Gastrocnemius medialis (tissue), 4 donors: Measurements from ENCODE around the gene TMTC1. TPM values are rescaled to one million over a fixed set of nuclear protein-coding genes. Genes with fewer than 3 reads are reported as not detected.
"Not testable (repeated sequence)": the region's sequence is repeated elsewhere in the genome, so short reads cannot be mapped to it uniquely, and the experiment has no call there.

Experiments used
- ATAC-seq, 2 donors: fragments of 150-250 bp; one replicate each; pipeline ENCODE4 v1.9.1; 2016
- DNase-seq, 2 donors: peaks; one replicate each; pipeline ENCODE4 v3.0.0-alpha.2; 2019
- H3K27ac ChIP-seq, 4 donors: fragments of 200-600 bp; sonication (generic); 1 replicate in 1 of 4; 2 replicates in 3 of 4; pipeline ENCODE4 v1.5.1; 2016 to 2018; ENCODE audit warnings: mild to moderate bottlenecking in 2 of 4, moderate library complexity in 1 of 4
- H3K27me3 ChIP-seq, 3 donors: fragments of 200-600 bp; sonication (generic) in 2 of 3; 1 replicate in 1 of 3; 2 replicates in 2 of 3; pipeline versions ENCODE4 v1.5.1 to v1.6.0; 2016 to 2019; ENCODE audit warnings: mild to moderate bottlenecking in 1 of 3, moderate library complexity in 1 of 3
- H3K36me3 ChIP-seq, 2 donors: fragments of 200-600 bp; sonication (generic) in 1 of 2; one replicate each; pipeline ENCODE4 v1.5.1; 2017 to 2018
- H3K4me1 ChIP-seq, 2 donors: fragments of 200-600 bp; sonication (generic) in 1 of 2; one replicate each; pipeline ENCODE4 v1.5.1; 2016 to 2017; ENCODE audit warnings: mild to moderate bottlenecking in 2 of 2
- H3K4me3 ChIP-seq, 4 donors: fragments of 200-600 bp; sonication (generic) in 3 of 4; 1 replicate in 1 of 4; 2 replicates in 3 of 4; pipeline ENCODE4 v1.5.1; 2016 to 2019; ENCODE audit warnings: mild to moderate bottlenecking in 2 of 4
- H3K9me3 ChIP-seq, 3 donors: fragments of 200-600 bp; sonication (generic) in 2 of 3; 1 replicate in 1 of 3; 2 replicates in 2 of 3; pipeline ENCODE4 v1.5.1; 2016 to 2019
- CTCF ChIP-seq, 5 experiments: fragments of 450-650 bp in 3 of 5; fragments of 200-600 bp in 2 of 5; sonication (generic) in 2 of 5; IDR thresholded peaks in 4 of 5; conservative IDR thresholded peaks in 1 of 5; 1 replicate in 4 of 5; 2 replicates in 1 of 5; pipeline ENCODE4 v1.5.1; 2016 to 2019; ENCODE audit warnings: antibody characterized with exemption in 5 of 5, mild to moderate bottlenecking in 3 of 5, moderate library complexity in 3 of 5
- POLR2A ChIP-seq, 2 donors: fragments of 450-650 bp; IDR thresholded peaks; one replicate each; pipeline ENCODE4 v1.6.1; 2017; ENCODE audit warnings: antibody characterized with exemption in 2 of 2, mild to moderate bottlenecking in 2 of 2, moderate library complexity in 2 of 2
- in situ Hi-C, 4 donors: fragments of 200-750 bp; cut with MboI; loops; one replicate each; pipeline versions ENCODE4 v1.15.0 to v1.8.0; 2017; ENCODE audit warnings: low sequenced_read_pairs in 4 of 4
- intact Hi-C: fragments of 100-400 bp; cut with DNase I; formaldehyde crosslinking; loops from one replicate; pipeline ENCODE4 v1.15.1; 2023; ENCODE audit warnings: low total_unique reads
- total RNA-seq, 4 donors: library from RNA; depleted of rRNA; stranded (reverse); fragments of >200 nt; gene quantifications; one replicate each; pipeline versions ENCODE4 v1.1.0 to v1.2.3, GENCODE V29; 2016

Gene TMTC1
- total RNA-seq, 4 donors from 2014 or later, result 38.5 to 83.5 (median 42.6) TPM

DNA sequence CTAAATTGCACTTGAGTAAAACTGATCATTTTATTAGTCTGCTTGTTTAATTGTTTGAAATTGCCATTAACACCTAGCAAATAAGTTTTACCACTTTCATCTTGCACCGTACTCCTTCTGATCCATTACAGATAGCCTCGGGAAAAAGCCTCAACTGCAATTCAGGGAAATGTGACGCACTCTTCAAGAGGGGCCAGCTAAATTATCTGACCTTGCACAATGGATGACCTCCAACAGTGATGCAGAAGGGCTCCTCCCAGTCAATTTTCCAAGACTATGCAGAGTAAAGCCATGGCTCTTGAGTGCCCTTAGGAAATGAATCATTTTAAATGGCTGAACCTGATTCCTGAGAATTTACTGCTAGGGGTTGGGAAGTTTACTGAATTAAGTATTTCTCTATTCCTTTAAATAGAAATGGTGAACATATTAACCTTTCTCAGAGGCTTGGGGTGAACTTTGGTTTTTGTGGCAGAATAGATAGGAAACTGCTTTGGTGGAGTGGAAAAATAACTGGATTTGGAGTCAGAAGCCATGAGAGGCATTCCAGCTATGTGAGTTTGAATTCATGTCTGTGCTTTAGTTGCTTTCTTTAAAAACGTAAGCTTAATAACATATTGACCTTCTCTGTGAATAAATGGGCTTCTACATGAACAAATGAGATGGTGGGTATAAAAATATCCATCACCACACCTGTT is 221.5 kb downstream of the TMTC1 start:
- in situ Hi-C loops, result no loop called here
- peak overlapping the region; percentile 56 to 71 (median 68) for H3K27ac ChIP-seq

DNA sequence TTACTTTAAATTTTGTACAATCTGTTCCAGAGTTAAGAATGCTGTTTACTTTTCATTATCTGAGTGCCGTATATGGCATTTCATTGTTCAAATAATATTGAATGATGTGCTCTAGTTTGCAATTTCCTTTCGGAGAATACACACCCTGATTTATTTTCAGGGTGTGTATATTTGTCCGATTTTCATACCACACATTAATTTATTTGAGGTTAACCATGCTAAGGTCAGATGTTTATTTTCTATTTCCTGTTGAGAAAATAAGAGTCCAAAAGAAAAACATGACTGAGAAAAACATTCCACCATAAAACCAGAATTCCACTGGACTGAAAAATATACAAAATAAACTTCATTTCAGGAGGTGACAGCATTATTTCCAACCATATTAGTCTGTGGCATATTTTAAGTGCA is 222.1 kb downstream of the TMTC1 start:
- Histone ChIP-seq H3K9me3 (no peaks in the 10 kb centered on the region), H3K27me3 (no peaks in the 10 kb centered on the region), H3K27ac (peak overlapping the region; percentile 56 to 71 (median 68)), H3K4me3 (no peak overlapping the region), H3K4me1 (peaks cover 14 to 39% of the 10 kb centered on the region in 2 donors), H3K36me3 (no peaks in the 10 kb centered on the region)
- TF ChIP-seq CTCF (IDR thresholded peaks at IDR 0.05 in 4 of 5, conservative IDR thresholded peaks at IDR 0.05 in 1 of 5), result no peak
- TF ChIP-seq POLR2A (IDR thresholded peaks at IDR 0.05), result no peak
- DNase-seq (no peak), ATAC-seq (no peak)
- in situ Hi-C loops (no loop called here), intact Hi-C loops (no loop called here)

More for the DNA sequence above, 221.5 kb downstream of the TMTC1 start:
- Histone ChIP-seq H3K36me3 (no peaks in the 10 kb centered on the region), H3K9me3 (no peaks in the 10 kb centered on the region), H3K27me3 (no peaks in the 10 kb centered on the region), H3K4me1 (peaks cover 14 to 39% of the 10 kb centered on the region in 2 donors), H3K4me3 (no peak overlapping the region)
- intact Hi-C loops, result no loop called here
- DNase-seq (peak in 1 of 2 donors; percentile 25), ATAC-seq (peak; percentile 82 to 89)
- no peak for TF ChIP-seq POLR2A (IDR thresholded peaks at IDR 0.05)

DNA sequence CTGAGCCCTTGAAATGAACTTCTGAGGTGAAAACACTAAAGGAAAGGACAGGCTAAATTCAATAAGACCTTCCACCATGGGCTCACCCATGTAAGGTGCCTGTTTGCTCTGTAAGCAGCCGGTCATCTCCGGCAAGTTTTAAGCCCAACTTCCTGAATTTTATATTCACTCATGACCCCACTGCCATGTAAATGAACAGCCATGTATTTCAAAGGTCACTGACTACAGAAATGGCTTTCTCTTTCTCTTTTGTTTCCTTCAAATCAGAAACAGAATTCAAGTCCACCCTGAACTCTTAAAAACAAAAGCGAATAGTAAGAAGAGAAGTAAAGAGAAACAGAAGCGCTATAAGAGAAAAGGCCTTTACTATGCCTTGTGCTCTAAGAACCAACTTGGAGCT is 224.5 kb downstream of the TMTC1 start:
- no peaks in the 10 kb centered on the region for H3K27me3 ChIP-seq
- in situ Hi-C loops, result no loop called here
- no peak for TF ChIP-seq POLR2A (IDR thresholded peaks at IDR 0.05)
- no peak for TF ChIP-seq CTCF (IDR thresholded peaks at IDR 0.05 in 4 of 5, conservative IDR thresholded peaks at IDR 0.05 in 1 of 5)
- H3K4me1 ChIP-seq, result peaks cover 14 to 39% of the 10 kb centered on the region in 2 donors
- H3K27ac ChIP-seq, result peak overlapping the region; percentile 45 to 71 (median 63)
- H3K4me3 ChIP-seq, result no peak overlapping the region
- DNase-seq (no peak), ATAC-seq (no peak)
- H3K36me3 ChIP-seq, result peaks cover 0 to 5% of the 10 kb centered on the region in 2 donors
- H3K9me3 ChIP-seq, result no peaks in the 10 kb centered on the region
- intact Hi-C loops, result no loop called here

GRCh38 chr12:29556363-29556762 is 227.4 kb downstream of the TMTC1 start:
- ATAC-seq, result no peak
- peaks cover 0 to 5% of the 10 kb centered on the region in 2 donors for H3K36me3 ChIP-seq

DNA sequence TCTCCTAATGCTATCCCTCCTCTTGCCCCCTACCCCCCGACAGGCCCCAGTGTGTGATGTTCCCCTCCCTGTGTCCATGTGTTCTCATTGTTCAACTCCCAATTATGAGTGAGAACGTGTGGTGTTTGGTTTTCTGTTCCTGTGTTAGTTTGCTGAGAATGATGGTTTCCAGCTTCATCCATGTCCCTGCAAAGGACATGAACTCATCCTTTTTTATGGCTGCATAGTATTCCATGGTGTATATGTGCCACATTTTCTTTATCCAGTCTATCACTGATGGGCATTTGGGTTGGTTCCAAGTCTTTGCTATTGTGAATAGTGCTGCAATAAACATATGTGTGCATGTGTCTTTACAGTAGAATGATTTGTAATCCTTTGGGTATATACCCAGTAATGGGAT is 228.3 kb downstream of the TMTC1 start:
- ATAC-seq, H3K4me3 ChIP-seq, H3K27ac ChIP-seq, DNase-seq, H3K9me3 ChIP-seq, in situ Hi-C loops, intact Hi-C loops, H3K36me3 ChIP-seq, H3K27me3 ChIP-seq: not testable (repeated sequence)
- peaks cover 23 to 27% of the 10 kb centered on the region in 2 donors for H3K4me1 ChIP-seq

More at GRCh38 chr12:29556363-29556762, 227.4 kb downstream of the TMTC1 start:
- TF ChIP-seq POLR2A (IDR thresholded peaks at IDR 0.05), result no peak
- no peak for TF ChIP-seq CTCF (IDR thresholded peaks at IDR 0.05 in 4 of 5, conservative IDR thresholded peaks at IDR 0.05 in 1 of 5)
- DNase-seq, result no peak
- peaks cover 21 to 32% of the 10 kb centered on the region in 2 donors for H3K4me1 ChIP-seq
- no peak overlapping the region for H3K27ac ChIP-seq
- intact Hi-C loops, result no loop called here
- in situ Hi-C loops, result no loop called here
- no peaks in the 10 kb centered on the region for H3K27me3 ChIP-seq
- no peak overlapping the region for H3K4me3 ChIP-seq
- no peaks in the 10 kb centered on the region for H3K9me3 ChIP-seq
